SK-N-SH (cell line): ENCODE measurements around the gene FDXR. TPM values are rescaled to one million over a fixed set of nuclear protein-coding genes. Genes with fewer than 3 reads are reported as not detected.

ENCODE experiments used
- CTCF ChIA-PET: fragments of 300-600, 350-600 bp; formaldehyde crosslinking; extraction: SDS; loops from one replicate; lab custom pipeline; 2021; lab: Yijun Ruan, JAX
- POLR2A ChIA-PET: fragments of 350-600 bp; sonication (Branson Sonifier 250); formaldehyde crosslinking; extraction: SDS; loops from one replicate; lab custom pipeline; 2020; ENCODE audit warnings: antibody characterized with exemption, inconsistent platforms; lab: Yijun Ruan, JAX
- DNase-seq: peaks from one replicate; pipeline ENCODE4 v3.0.0; 2012
- H2AFZ ChIP-seq: fragments of 200-600 bp; sonication (generic); 2 replicates; pipeline ENCODE4 v1.8.1; 2016; ENCODE audit warnings: antibody characterized with exemption, mild to moderate bottlenecking, low read depth
- H3F3A ChIP-seq: fragments of 200-600 bp; sonication (generic); replicated peaks from 2 replicates; pipeline ENCODE3; 2016; ENCODE audit warnings: antibody characterized with exemption, mild to moderate bottlenecking; ENCODE audit not compliant: insufficient read depth
- H3K27ac ChIP-seq, 2 experiments: fragments of 200-500 bp in 1 of 2; fragments of 200-600 bp in 1 of 2; sonication (Bioruptor generic) in 1 of 2; sonication (generic), shearing (Covaris generic) in 1 of 2; 2 replicates each; pipeline versions ENCODE4 v1.5.1 to v1.6.1; 2014 to 2016; ENCODE audit warnings: low read depth in 2 of 2, inconsistent platforms in 1 of 2, low read length in 1 of 2, mild to moderate bottlenecking in 1 of 2, mixed read lengths in 1 of 2
- H3K27me3 ChIP-seq: fragments of 200-600 bp; sonication (generic), shearing (Covaris generic); 2 replicates; pipeline ENCODE4 v1.6.1; 2016; ENCODE audit warnings: mixed run types; ENCODE audit not compliant: insufficient read depth
- H3K36me3 ChIP-seq, 2 experiments: fragments of 200-500 bp in 1 of 2; fragments of 200-600 bp in 1 of 2; sonication (Bioruptor generic) in 1 of 2; sonication (generic) in 1 of 2; replicated peaks in 1 of 2; 2 replicates each; pipeline versions ENCODE3 to v1.5.1; 2014 to 2016; ENCODE audit warnings: low read length in 1 of 2, mild to moderate bottlenecking in 1 of 2; ENCODE audit not compliant: insufficient read depth in 2 of 2, control insufficient read depth in 1 of 2
- H3K4me1 ChIP-seq, 2 experiments: fragments of 200-500 bp in 1 of 2; fragments of 200-600 bp in 1 of 2; sonication (Bioruptor generic) in 1 of 2; sonication (generic), shearing (Covaris generic) in 1 of 2; 2 replicates each; pipeline versions ENCODE4 v1.5.1 to v1.6.1; 2014 to 2016; ENCODE audit warnings: low read depth in 1 of 2, low read length in 1 of 2, mixed run types in 1 of 2; ENCODE audit not compliant: insufficient read depth in 2 of 2, control insufficient read depth in 1 of 2
- H3K4me2 ChIP-seq: fragments of 200-600 bp; sonication (generic), shearing (Covaris generic); 2 replicates; pipeline ENCODE4 v1.6.1; 2017; ENCODE audit warnings: mixed run types
- H3K4me3 ChIP-seq, 2 experiments: fragments of 200-500 bp in 1 of 2; fragments of 200-600 bp in 1 of 2; sonication (Bioruptor generic) in 1 of 2; sonication (generic), shearing (Covaris generic) in 1 of 2; 2 replicates each; pipeline versions ENCODE4 v1.5.1 to v1.8.1; 2014 to 2016; ENCODE audit warnings: low read depth in 2 of 2, inconsistent platforms in 1 of 2, low read length in 1 of 2, mild to moderate bottlenecking in 1 of 2, mixed read lengths in 1 of 2, moderate library complexity in 1 of 2
- H3K79me2 ChIP-seq: fragments of 200-600 bp; sonication (generic); 2 replicates; pipeline ENCODE4 v1.8.1; 2017; ENCODE audit warnings: mild to moderate bottlenecking; ENCODE audit not compliant: insufficient read depth
- H3K9ac ChIP-seq: fragments of 200-600 bp; sonication (generic); 2 replicates; pipeline ENCODE4 v1.6.1; 2017; ENCODE audit warnings: mixed run types
- H3K9me2 ChIP-seq: fragments of 200-600 bp; sonication (generic); 2 replicates; pipeline ENCODE4 v1.6.1; 2017; ENCODE audit warnings: mixed run types
- H3K9me3 ChIP-seq: fragments of 200-600 bp; sonication (generic); 2 replicates; pipeline ENCODE4 v1.6.1; 2017; ENCODE audit warnings: mixed run types, mild to moderate bottlenecking, moderate library complexity
- H4K20me1 ChIP-seq: fragments of 200-600 bp; sonication (generic); 2 replicates; pipeline ENCODE4 v1.6.1; 2017; ENCODE audit warnings: mild to moderate bottlenecking, mixed run types; ENCODE audit not compliant: insufficient read depth
- CTCF ChIP-seq: fragments of 200-600 bp; sonication (generic); IDR thresholded peaks from 2 replicates; pipeline ENCODE4 v1.6.1; 2017; ENCODE audit warnings: antibody characterized with exemption, mild to moderate bottlenecking, moderate library complexity
- ELF1 ChIP-seq: IDR thresholded peaks from 2 replicates; pipeline ENCODE4 v1.4.0; 2012
- FOXM1 ChIP-seq: IDR thresholded peaks from 2 replicates; pipeline ENCODE4 v1.4.0; 2012; ENCODE audit warnings: low read depth, mild to moderate bottlenecking
- IRF3 ChIP-seq: fragments of 150-350 bp; IDR thresholded peaks from 2 replicates; pipeline ENCODE4 v1.6.1; 2016; ENCODE audit warnings: mild to moderate bottlenecking, low read depth, low read length
- MAX ChIP-seq: IDR thresholded peaks from 2 replicates; pipeline ENCODE4 v1.4.0; 2012; ENCODE audit warnings: low read depth
- MXI1 ChIP-seq: IDR thresholded peaks from 2 replicates; pipeline ENCODE4 v1.6.1; 2012; ENCODE audit warnings: mild to moderate bottlenecking, low read depth, low read length, improper control_type of control experiment
- RCOR1 ChIP-seq: fragments of 150-350 bp; IDR thresholded peaks from 2 replicates; pipeline ENCODE4 v1.6.1; 2017; ENCODE audit warnings: antibody characterized with exemption, low read length
- RXRA ChIP-seq: IDR thresholded peaks from 2 replicates; pipeline ENCODE4 v1.4.0; 2012; ENCODE audit warnings: low read depth, mild to moderate bottlenecking, borderline replicate concordance
- USF1 ChIP-seq: IDR thresholded peaks from 2 replicates; pipeline ENCODE4 v1.4.0; 2012; ENCODE audit warnings: low read depth, borderline replicate concordance
- YY1 ChIP-seq: IDR thresholded peaks from 2 replicates; pipeline ENCODE4 v1.4.0; 2012; ENCODE audit warnings: low read depth, mild to moderate bottlenecking
- WGBS: methylation state at CpG from one replicate; pipeline ENCODE4 v1.1.6; 2017; ENCODE audit warnings: low lambda C conversion rate; 5-methylcytosine and 5-hydroxymethylcytosine counted together
- polyA plus RNA-seq, 3 experiments: library from polyadenylated mRNA; depleted of rRNA; stranded (reverse); fragments of >200 nt; gene quantifications; 2 replicates each; pipeline ENCODE4 v1.2.3, GENCODE V29; 2012
- TF ChIP-seq, protein P1 (sequence below): IDR thresholded peaks from 2 replicates; pipeline ENCODE4 v1.4.0; 2012; ENCODE audit warnings: low read depth, borderline replicate concordance

The FDXR gene
- polyA plus RNA-seq, 1 of the 3 experiments (the other 2 are of a cell fraction): 86.7 TPM

DNA sequence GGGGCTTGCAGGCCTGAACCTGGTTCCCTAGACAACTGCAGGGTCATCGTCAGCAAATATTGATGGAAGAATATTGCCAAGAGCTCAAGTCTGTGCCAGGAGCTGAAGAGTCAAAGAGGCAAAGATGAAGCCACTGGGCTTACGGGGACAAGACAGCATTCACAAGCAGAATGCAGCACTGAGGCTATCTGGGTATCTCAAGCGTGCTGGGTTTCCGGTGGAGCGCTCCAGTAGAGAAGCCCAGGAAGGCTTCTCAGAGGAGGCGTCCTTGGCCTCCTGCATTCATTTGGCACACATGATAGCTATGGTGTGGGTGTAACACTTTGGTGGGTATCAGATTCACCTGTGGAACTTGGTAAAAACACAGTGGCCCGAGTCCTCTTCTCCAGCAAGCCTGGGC, 17.8 kb upstream of the FDXR start:
- no peaks in the 10 kb centered on the region for H3K9me2 ChIP-seq
- no peaks in the 10 kb centered on the region for H3K79me2 ChIP-seq
- H3K4me1 ChIP-seq: peaks cover 0 to 6% of the 10 kb centered on the region in 2 experiments; a peak in 1 of 4 replicates
- no peaks in the 10 kb centered on the region for H3F3A ChIP-seq
- H3K9me3 ChIP-seq: no peaks in the 10 kb centered on the region
- TF ChIP-seq MAX: no peak
- TF ChIP-seq, protein P1, sequence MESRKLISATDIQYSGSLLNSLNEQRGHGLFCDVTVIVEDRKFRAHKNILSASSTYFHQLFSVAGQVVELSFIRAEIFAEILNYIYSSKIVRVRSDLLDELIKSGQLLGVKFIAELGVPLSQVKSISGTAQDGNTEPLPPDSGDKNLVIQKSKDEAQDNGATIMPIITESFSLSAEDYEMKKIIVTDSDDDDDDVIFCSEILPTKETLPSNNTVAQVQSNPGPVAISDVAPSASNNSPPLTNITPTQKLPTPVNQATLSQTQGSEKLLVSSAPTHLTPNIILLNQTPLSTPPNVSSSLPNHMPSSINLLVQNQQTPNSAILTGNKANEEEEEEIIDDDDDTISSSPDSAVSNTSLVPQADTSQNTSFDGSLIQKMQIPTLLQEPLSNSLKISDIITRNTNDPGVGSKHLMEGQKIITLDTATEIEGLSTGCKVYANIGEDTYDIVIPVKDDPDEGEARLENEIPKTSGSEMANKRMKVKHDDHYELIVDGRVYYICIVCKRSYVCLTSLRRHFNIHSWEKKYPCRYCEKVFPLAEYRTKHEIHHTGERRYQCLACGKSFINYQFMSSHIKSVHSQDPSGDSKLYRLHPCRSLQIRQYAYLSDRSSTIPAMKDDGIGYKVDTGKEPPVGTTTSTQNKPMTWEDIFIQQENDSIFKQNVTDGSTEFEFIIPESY: no peak
- no peak for TF ChIP-seq CTCF
- TF ChIP-seq RCOR1: no peak
- no peak for TF ChIP-seq ELF1
- no peak for TF ChIP-seq FOXM1
- TF ChIP-seq IRF3: no peak
- TF ChIP-seq MXI1: no peak
- no peak for TF ChIP-seq RXRA
- TF ChIP-seq YY1: no peak
- TF ChIP-seq USF1: no peak
- no peaks in the 10 kb centered on the region for H3K36me3 ChIP-seq
- 69% methylated on average over 7 of the region's 7 CpGs for WGBS
- H4K20me1 ChIP-seq: no peaks in the 10 kb centered on the region
- no peak overlapping the region for H3K9ac ChIP-seq
- ChIA-PET CTCF (interaction anchor here (0.7 to 1.6 kb wide), 6 partner anchors 9 to 71 kb away, joined by 3 to 5 read pairs (median 3); partner anchors contain the start of gene USH1G), POLR2A (no interaction called here)
- no peak for DNase-seq
- no peak overlapping the region for H3K27ac ChIP-seq
- H3K4me3 ChIP-seq: no peak overlapping the region
- no peak overlapping the region for H3K4me2 ChIP-seq
- H2AFZ ChIP-seq: no peak overlapping the region
- peaks cover 63% of the 10 kb centered on the region for H3K27me3 ChIP-seq
